Measurements from ENCODE around the gene MBOAT2.

Gene MBOAT2

DNA sequence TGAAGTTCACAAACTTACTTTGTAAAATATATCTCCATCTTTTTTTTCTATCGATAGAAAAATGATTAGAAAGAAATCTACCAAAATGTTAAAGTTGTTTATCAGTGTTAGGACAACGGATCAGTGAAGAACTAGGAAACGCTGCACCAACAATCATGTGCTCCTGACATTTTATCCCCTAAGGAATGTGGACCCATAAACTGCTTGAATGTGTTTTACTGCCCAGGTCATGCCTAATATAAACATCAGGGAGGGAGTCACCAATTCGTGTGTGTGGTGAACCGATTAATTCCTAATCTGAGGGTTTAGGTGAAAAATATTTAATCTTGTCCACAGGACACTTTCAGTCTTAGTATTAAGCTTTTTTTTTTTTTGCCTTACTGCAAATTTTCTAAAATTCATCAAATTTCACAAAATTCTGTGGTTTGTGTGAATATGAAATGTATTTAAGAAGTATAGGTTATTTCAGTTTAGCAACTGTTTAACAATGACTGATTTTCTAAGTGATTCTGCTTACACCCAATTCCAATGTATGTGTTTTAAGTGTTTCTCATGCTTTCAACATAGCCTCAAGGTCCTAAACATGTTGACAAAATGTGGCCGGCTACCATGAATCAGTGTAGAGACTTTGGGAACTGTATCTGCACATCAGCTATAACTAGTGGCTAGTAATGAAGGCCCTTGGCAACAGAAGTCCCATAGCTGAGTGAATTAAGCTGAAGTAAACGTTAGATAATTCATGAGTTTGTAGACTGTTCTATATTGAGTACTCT, 155.0 kb downstream of the MBOAT2 start:
- Histone ChIP-seq H3K36me3 (ENCODE audit: low read length) (no peaks in the 10 kb centered on the region), H3K9me3 (ENCODE audit: insufficient read depth, low read length) (no peaks in the 10 kb centered on the region), H3F3A (ENCODE audit: insufficient read depth) (no peaks in the 10 kb centered on the region), H4K20me1 (ENCODE audit: low read depth, low read length) (no peaks in the 10 kb centered on the region), H2AFZ (ENCODE audit: low read depth, low read length, severe bottlenecking) (no peak overlapping the region), H3K27ac (ENCODE audit: low read depth, low read length) (no peak overlapping the region), H3K9ac (ENCODE audit: low read length) (no peak overlapping the region), H3K4me3 (ENCODE audit: insufficient read depth, low read length, poor library complexity, severe bottlenecking) (no peak overlapping the region), H3K79me2 (ENCODE audit: insufficient read depth, low read length) (no peaks in the 10 kb centered on the region), H3K27me3 (ENCODE audit: low read length) (no peaks in the 10 kb centered on the region), H3K4me2 (ENCODE audit: low read depth, low read length, poor library complexity, severe bottlenecking) (no peak overlapping the region), H3K9me2 (replicated peaks; ENCODE audit: insufficient read depth, low read length) (no peaks in the 10 kb centered on the region)
- no peak for TF ChIP-seq EZH2phosphoT487 (conservative IDR thresholded peaks at IDR 0.05; ENCODE audit: low read length)
- TF ChIP-seq, protein P1, sequence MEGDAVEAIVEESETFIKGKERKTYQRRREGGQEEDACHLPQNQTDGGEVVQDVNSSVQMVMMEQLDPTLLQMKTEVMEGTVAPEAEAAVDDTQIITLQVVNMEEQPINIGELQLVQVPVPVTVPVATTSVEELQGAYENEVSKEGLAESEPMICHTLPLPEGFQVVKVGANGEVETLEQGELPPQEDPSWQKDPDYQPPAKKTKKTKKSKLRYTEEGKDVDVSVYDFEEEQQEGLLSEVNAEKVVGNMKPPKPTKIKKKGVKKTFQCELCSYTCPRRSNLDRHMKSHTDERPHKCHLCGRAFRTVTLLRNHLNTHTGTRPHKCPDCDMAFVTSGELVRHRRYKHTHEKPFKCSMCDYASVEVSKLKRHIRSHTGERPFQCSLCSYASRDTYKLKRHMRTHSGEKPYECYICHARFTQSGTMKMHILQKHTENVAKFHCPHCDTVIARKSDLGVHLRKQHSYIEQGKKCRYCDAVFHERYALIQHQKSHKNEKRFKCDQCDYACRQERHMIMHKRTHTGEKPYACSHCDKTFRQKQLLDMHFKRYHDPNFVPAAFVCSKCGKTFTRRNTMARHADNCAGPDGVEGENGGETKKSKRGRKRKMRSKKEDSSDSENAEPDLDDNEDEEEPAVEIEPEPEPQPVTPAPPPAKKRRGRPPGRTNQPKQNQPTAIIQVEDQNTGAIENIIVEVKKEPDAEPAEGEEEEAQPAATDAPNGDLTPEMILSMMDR (IDR thresholded peaks at IDR 0.05; ENCODE audit: insufficient read depth, low read length, poor library complexity, severe bottlenecking), result no peak

DNA sequence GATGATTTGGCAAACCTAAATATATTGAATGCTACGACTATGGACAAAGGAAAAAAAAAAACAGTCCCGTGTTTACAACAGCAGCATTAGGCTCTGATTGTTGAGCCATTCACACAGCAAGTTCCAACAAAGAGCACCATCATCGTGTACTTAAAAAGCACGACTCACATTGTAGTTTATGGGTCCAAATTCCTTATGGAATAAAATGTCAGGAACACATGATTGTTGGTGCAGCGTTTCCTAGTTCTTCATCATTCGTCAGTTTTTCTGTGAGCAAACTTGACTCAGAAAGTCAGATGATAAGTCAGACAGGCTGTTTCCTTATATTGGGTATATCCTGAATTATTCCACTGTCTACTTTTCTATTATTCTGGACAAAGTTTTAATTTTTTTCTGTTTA, 156.1 kb downstream of the MBOAT2 start:
- Histone ChIP-seq H3K9ac (ENCODE audit: low read length) (no peak overlapping the region), H3K4me2 (ENCODE audit: low read depth, low read length, poor library complexity, severe bottlenecking) (no peak overlapping the region), H2AFZ (ENCODE audit: low read depth, low read length, severe bottlenecking) (no peak overlapping the region), H3K9me2 (replicated peaks; ENCODE audit: insufficient read depth, low read length) (no peaks in the 10 kb centered on the region), H4K20me1 (ENCODE audit: low read depth, low read length) (no peaks in the 10 kb centered on the region), H3K27me3 (ENCODE audit: low read length) (no peaks in the 10 kb centered on the region), H3K79me2 (ENCODE audit: insufficient read depth, low read length) (no peaks in the 10 kb centered on the region), H3K4me3 (ENCODE audit: insufficient read depth, low read length, poor library complexity, severe bottlenecking) (no peak overlapping the region), H3K36me3 (ENCODE audit: low read length) (no peaks in the 10 kb centered on the region), H3F3A (ENCODE audit: insufficient read depth) (no peaks in the 10 kb centered on the region), H3K27ac (ENCODE audit: low read depth, low read length) (no peak overlapping the region), H3K9me3 (ENCODE audit: insufficient read depth, low read length) (no peaks in the 10 kb centered on the region)
- TF ChIP-seq, protein P1 (IDR thresholded peaks at IDR 0.05; ENCODE audit: insufficient read depth, low read length, poor library complexity, severe bottlenecking), result no peak
- TF ChIP-seq EZH2phosphoT487 (conservative IDR thresholded peaks at IDR 0.05; ENCODE audit: low read length), result no peak

DNA sequence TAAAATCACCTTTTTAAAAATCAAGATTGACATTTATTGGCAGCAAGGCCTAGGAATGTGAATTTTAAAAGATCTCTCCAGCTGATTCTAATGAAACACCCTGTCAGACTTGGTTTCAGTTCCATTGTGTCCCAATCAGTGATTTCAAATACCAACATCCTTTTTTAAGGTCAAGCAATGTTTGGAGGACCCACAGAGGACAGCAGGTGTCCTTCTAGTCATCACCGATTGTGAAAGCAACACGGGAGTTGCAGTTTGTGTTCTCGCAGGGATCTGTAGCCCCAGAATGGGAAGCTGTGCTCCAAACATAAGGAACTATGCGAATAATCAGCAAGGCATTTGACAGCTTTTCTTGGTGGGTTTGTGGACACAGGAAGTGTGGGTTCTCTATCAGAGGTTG, 161.6 kb downstream of the MBOAT2 start:
- no peak overlapping the region for H3K9ac ChIP-seq (ENCODE audit: low read length)
- H3F3A ChIP-seq (ENCODE audit: insufficient read depth), result no peaks in the 10 kb centered on the region
- no peaks in the 10 kb centered on the region for H3K36me3 ChIP-seq (ENCODE audit: low read length)
- no peaks in the 10 kb centered on the region for H4K20me1 ChIP-seq (ENCODE audit: low read depth, low read length)
- no peak overlapping the region for H2AFZ ChIP-seq (ENCODE audit: low read depth, low read length, severe bottlenecking)
- H3K79me2 ChIP-seq (ENCODE audit: insufficient read depth, low read length), result no peaks in the 10 kb centered on the region
- H3K4me3 ChIP-seq (ENCODE audit: insufficient read depth, low read length, poor library complexity, severe bottlenecking), result no peak overlapping the region
- TF ChIP-seq, protein P1 (IDR thresholded peaks at IDR 0.05; ENCODE audit: insufficient read depth, low read length, poor library complexity, severe bottlenecking), result no peak
- no peak for TF ChIP-seq EZH2phosphoT487 (conservative IDR thresholded peaks at IDR 0.05; ENCODE audit: low read length)
- H3K9me2 ChIP-seq (replicated peaks; ENCODE audit: insufficient read depth, low read length), result no peaks in the 10 kb centered on the region
- H3K27ac ChIP-seq (ENCODE audit: low read depth, low read length), result no peak overlapping the region
- no peaks in the 10 kb centered on the region for H3K9me3 ChIP-seq (ENCODE audit: insufficient read depth, low read length)
- H3K27me3 ChIP-seq (ENCODE audit: low read length), result no peaks in the 10 kb centered on the region
- H3K4me2 ChIP-seq (ENCODE audit: low read depth, low read length, poor library complexity, severe bottlenecking), result no peak overlapping the region

Measured in SU-DHL-6 (cell line).